Measurements from ENCODE around the gene KLHL29.

DNA sequence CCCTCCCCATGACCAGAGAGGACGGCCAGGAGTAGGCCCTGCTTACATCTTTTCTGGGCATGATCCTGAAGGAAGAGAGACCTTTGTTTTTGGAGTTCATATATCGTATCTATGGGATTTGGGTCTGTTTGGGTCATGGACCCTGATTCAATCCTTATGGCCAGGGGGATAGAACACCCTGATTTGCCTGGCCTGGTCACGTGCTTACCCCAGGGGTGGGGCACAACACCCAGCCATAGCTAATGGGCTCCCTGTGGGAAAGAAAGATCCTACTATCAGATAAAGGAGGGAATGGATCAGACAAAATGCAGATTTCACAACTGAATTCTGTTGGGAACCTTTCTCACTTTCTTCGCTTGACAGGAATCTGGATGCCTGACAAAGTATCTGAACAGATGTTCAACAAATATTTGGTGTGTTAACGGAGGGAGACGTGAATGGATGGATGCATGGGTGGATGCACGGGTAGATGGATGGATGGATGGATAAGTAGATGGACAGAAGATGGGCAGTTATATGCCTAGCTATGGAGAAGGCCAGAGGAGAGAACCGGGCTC, 155.9 kb downstream of the KLHL29 start:
- TF ChIP-seq, protein P1, sequence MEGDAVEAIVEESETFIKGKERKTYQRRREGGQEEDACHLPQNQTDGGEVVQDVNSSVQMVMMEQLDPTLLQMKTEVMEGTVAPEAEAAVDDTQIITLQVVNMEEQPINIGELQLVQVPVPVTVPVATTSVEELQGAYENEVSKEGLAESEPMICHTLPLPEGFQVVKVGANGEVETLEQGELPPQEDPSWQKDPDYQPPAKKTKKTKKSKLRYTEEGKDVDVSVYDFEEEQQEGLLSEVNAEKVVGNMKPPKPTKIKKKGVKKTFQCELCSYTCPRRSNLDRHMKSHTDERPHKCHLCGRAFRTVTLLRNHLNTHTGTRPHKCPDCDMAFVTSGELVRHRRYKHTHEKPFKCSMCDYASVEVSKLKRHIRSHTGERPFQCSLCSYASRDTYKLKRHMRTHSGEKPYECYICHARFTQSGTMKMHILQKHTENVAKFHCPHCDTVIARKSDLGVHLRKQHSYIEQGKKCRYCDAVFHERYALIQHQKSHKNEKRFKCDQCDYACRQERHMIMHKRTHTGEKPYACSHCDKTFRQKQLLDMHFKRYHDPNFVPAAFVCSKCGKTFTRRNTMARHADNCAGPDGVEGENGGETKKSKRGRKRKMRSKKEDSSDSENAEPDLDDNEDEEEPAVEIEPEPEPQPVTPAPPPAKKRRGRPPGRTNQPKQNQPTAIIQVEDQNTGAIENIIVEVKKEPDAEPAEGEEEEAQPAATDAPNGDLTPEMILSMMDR (IDR thresholded peaks at IDR 0.05; ENCODE audit: low read depth, low read length, poor library complexity, severe bottlenecking), result no peak
- TF ChIP-seq EZH2phosphoT487 (IDR thresholded peaks at IDR 0.05; ENCODE audit: borderline replicate concordance, low read length), result no peak
